ENCODE data around the gene SELPLG.

Gene SELPLG

DNA sequence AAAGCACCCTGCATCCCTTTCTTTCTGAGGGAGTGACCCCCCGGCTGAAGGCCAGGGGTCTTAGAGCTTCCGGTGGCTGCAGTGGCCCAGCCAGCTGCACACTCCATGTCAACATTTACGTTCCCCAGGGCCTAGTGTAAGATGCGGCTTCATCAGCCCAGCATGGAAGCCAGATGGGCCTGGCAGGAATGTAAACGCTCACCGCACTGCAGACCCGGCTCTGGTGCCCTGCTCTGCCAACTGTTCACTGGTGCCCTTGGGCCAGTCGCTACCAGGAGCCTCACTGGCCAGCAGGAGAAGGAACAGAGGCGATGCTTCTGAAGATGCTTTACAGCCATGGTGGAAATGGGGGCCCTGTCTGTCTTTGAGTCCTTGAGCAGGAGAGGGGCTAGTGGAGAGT lies 27.2 kb downstream of the SELPLG start:
- no peaks in the 10 kb centered on the region for H3K9me3 ChIP-seq (ENCODE audit: control insufficient read depth in 2 of 2, low read length in 2 of 2)
- H3K27me3 ChIP-seq (ENCODE audit: control insufficient read depth in 2 of 2, insufficient read depth in 2 of 2, low read length in 2 of 2) = no peaks in the 10 kb centered on the region
- no peak overlapping the region for H3K4me3 ChIP-seq (ENCODE audit: low read length in 2 of 2)
- no peak overlapping the region for H3K9ac ChIP-seq (ENCODE audit: low read depth in 1 of 2, low read length in 2 of 2)
- H3K4me1 ChIP-seq (ENCODE audit: control insufficient read depth in 2 of 2, insufficient read depth in 2 of 2, low read length in 2 of 2) = no peaks in the 10 kb centered on the region
- no peaks in the 10 kb centered on the region for H3K36me3 ChIP-seq (ENCODE audit: control insufficient read depth in 2 of 2, insufficient read depth in 2 of 2, low read length in 2 of 2)
- H3K27ac ChIP-seq (ENCODE audit: low read depth in 2 of 2, low read length in 2 of 2) = no peak overlapping the region

GRCh38 chr12:108605690-108606406 lies 27.8 kb downstream of the SELPLG start:
- Histone ChIP-seq H3K27ac (ENCODE audit: low read depth in 2 of 2, low read length in 2 of 2) (no peak overlapping the region), H3K27me3 (ENCODE audit: control insufficient read depth in 2 of 2, insufficient read depth in 2 of 2, low read length in 2 of 2) (no peaks in the 10 kb centered on the region), H3K9ac (ENCODE audit: low read depth in 1 of 2, low read length in 2 of 2) (no peak overlapping the region), H3K4me1 (ENCODE audit: control insufficient read depth in 2 of 2, insufficient read depth in 2 of 2, low read length in 2 of 2) (no peaks in the 10 kb centered on the region), H3K36me3 (ENCODE audit: control insufficient read depth in 2 of 2, insufficient read depth in 2 of 2, low read length in 2 of 2) (no peaks in the 10 kb centered on the region), H3K9me3 (ENCODE audit: control insufficient read depth in 2 of 2, low read length in 2 of 2) (no peaks in the 10 kb centered on the region), H3K4me3 (ENCODE audit: low read length in 2 of 2) (no peak overlapping the region)

DNA sequence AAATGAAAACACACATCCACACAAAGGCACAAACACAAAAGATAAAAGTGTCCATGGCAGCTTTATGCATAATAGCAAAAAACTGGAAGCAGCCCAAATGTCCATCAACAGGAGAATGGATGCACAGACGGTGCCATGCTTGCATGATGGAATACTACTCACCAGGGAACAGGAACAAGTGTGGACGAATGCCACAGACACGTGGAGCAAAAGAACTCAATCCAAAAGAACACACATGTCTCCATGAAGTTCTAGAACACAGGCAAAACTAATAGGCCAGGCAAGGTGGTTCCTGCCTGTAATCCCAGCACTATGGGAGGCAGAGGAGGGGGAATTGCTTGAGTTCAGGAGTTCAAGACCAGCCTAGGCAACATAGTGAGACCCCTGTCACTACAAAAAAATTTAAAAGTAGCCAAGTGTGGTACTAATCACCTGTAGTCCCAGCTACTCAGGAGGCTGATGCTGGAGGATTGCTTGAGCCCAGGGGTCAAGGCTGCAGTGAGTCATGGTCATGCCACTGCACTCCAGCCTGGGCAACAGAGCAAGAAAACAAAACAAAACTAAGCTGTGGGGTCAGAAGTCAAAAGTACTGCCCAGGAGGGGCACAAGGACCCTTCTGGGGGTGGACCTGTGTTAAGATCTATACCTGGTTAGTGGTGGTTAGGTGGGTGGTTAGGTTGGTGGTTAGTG lies 28.5 kb downstream of the SELPLG start:
- H3K9ac ChIP-seq (ENCODE audit: low read depth in 1 of 2, low read length in 2 of 2) = no peak overlapping the region
- H3K4me3 ChIP-seq (ENCODE audit: low read length in 2 of 2) = no peak overlapping the region
- no peaks in the 10 kb centered on the region for H3K9me3 ChIP-seq (ENCODE audit: control insufficient read depth in 2 of 2, low read length in 2 of 2)
- no peaks in the 10 kb centered on the region for H3K4me1 ChIP-seq (ENCODE audit: control insufficient read depth in 2 of 2, insufficient read depth in 2 of 2, low read length in 2 of 2)
- H3K27ac ChIP-seq (ENCODE audit: low read depth in 2 of 2, low read length in 2 of 2) = no peak overlapping the region
- no peaks in the 10 kb centered on the region for H3K27me3 ChIP-seq (ENCODE audit: control insufficient read depth in 2 of 2, insufficient read depth in 2 of 2, low read length in 2 of 2)
- H3K36me3 ChIP-seq (ENCODE audit: control insufficient read depth in 2 of 2, insufficient read depth in 2 of 2, low read length in 2 of 2) = no peaks in the 10 kb centered on the region

- no peaks in the 10 kb centered on the region for H3K4me1 ChIP-seq (ENCODE audit: control insufficient read depth in 2 of 2, insufficient read depth in 2 of 2, low read length in 2 of 2)
- H3K27me3 ChIP-seq (ENCODE audit: control insufficient read depth in 2 of 2, insufficient read depth in 2 of 2, low read length in 2 of 2) = no peaks in the 10 kb centered on the region
- H3K9ac ChIP-seq (ENCODE audit: low read depth in 1 of 2, low read length in 2 of 2) = no peak overlapping the region
- no peaks in the 10 kb centered on the region for H3K9me3 ChIP-seq (ENCODE audit: control insufficient read depth in 2 of 2, low read length in 2 of 2)
- no peak overlapping the region for H3K4me3 ChIP-seq (ENCODE audit: low read length in 2 of 2)
- no peaks in the 10 kb centered on the region for H3K36me3 ChIP-seq (ENCODE audit: control insufficient read depth in 2 of 2, insufficient read depth in 2 of 2, low read length in 2 of 2)
- H3K27ac ChIP-seq (ENCODE audit: low read depth in 2 of 2, low read length in 2 of 2) = no peak overlapping the region
Observed at GRCh38 chr12:108604208-108604941, 29.3 kb downstream of the SELPLG start.

DNA sequence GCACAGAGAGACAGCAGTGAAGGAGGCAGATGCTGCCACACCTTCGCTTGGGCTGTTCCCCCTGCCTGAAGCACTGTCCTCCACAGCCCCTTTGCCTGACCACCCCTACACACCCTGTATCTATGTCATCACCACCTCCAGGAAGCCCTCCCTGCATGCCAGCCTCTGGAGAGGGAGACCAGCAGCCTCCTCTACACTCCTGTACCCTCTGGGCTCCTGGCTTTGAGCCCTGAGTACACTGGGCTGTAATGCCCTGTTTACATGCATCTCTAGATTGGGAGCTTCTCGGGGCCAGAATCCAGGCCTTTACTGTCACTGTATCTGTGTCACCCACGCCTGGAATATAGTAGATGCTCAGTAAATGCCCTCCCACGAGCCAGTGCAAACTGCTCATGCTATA lies 30.0 kb downstream of the SELPLG start:
- H3K27ac ChIP-seq (ENCODE audit: low read depth in 2 of 2, low read length in 2 of 2) = no peak overlapping the region
- no peaks in the 10 kb centered on the region for H3K9me3 ChIP-seq (ENCODE audit: control insufficient read depth in 2 of 2, low read length in 2 of 2)
- H3K4me1 ChIP-seq (ENCODE audit: control insufficient read depth in 2 of 2, insufficient read depth in 2 of 2, low read length in 2 of 2) = no peaks in the 10 kb centered on the region
- H3K4me3 ChIP-seq (ENCODE audit: low read length in 2 of 2) = no peak overlapping the region
- H3K9ac ChIP-seq (ENCODE audit: low read depth in 1 of 2, low read length in 2 of 2) = no peak overlapping the region
- H3K36me3 ChIP-seq (ENCODE audit: control insufficient read depth in 2 of 2, insufficient read depth in 2 of 2, low read length in 2 of 2) = no peaks in the 10 kb centered on the region
- no peaks in the 10 kb centered on the region for H3K27me3 ChIP-seq (ENCODE audit: control insufficient read depth in 2 of 2, insufficient read depth in 2 of 2, low read length in 2 of 2)

DNA sequence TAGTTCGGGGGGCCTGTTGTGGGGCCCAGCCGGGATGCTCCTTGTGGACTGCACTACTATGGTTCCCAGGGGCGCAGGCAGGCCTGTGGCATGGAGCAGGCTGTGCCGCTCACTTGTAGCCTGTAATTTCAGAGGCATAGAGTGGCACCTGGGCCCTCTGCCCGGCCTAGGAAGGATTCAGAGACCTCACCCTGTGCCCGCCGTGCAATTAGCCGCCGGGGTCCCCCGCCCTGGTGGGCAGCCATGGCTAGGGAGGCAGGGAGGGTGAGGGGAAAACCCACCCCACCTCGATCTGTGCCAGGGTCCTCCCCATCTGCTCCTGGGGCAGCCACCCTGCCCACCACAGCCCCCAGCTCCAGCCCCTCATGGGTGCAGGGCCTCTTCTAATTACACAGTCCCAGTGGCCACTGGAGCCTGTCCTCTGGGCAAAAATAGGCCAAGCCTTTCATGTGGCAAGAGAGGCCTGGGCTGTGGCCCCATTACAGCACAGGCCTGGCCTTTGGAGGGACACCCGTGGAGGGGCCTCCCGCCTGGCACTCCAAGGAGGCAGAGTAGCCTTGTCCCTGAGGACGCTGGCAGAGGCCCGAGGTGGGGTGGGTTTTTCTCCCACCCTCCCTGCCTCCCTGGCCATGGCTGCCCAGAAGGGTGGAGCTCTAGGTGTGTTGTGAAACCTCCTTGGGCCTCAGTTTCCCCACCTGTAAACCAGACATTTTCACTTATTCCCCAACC lies 30.6 kb downstream of the SELPLG start:
- Histone ChIP-seq H3K4me1 (ENCODE audit: control insufficient read depth in 2 of 2, insufficient read depth in 2 of 2, low read length in 2 of 2) (no peaks in the 10 kb centered on the region), H3K27me3 (ENCODE audit: control insufficient read depth in 2 of 2, insufficient read depth in 2 of 2, low read length in 2 of 2) (no peaks in the 10 kb centered on the region)

DNA sequence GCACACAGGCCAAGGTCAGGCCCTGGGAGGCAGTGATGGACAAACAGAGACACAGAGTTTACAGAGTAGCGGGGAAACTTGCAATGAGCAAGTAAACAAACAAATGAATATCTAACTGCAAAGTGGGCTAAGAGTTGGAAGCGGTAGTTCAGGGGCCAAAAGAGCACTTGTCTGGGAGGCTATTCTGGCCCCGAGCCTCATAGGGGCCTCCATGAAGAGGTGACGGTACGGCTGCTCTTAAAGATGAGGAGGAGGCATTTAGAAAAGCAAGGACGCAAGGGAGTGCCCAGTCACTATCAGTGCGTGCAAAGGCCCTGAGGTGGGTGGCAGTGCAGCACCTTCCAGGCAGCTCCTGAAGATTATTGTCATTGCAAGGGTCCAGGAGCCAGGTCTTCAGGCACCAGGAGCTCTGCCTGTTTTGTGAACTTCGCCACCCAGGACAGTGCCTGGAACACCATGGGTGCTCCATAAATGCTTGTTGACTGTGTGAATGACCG lies 31.4 kb downstream of the SELPLG start:
- no peaks in the 10 kb centered on the region for H3K27me3 ChIP-seq (ENCODE audit: control insufficient read depth in 2 of 2, insufficient read depth in 2 of 2, low read length in 2 of 2)
- no peaks in the 10 kb centered on the region for H3K9me3 ChIP-seq (ENCODE audit: control insufficient read depth in 2 of 2, low read length in 2 of 2)
- no peaks in the 10 kb centered on the region for H3K4me1 ChIP-seq (ENCODE audit: control insufficient read depth in 2 of 2, insufficient read depth in 2 of 2, low read length in 2 of 2)
- no peak overlapping the region for H3K9ac ChIP-seq (ENCODE audit: low read depth in 1 of 2, low read length in 2 of 2)
- no peak overlapping the region for H3K27ac ChIP-seq (ENCODE audit: low read depth in 2 of 2, low read length in 2 of 2)
- H3K4me3 ChIP-seq (ENCODE audit: low read length in 2 of 2) = no peak overlapping the region
- H3K36me3 ChIP-seq (ENCODE audit: control insufficient read depth in 2 of 2, insufficient read depth in 2 of 2, low read length in 2 of 2) = no peaks in the 10 kb centered on the region

More for the DNA sequence above, 30.6 kb downstream of the SELPLG start:
- Histone ChIP-seq H3K9ac (ENCODE audit: low read depth in 1 of 2, low read length in 2 of 2) (no peak overlapping the region), H3K27ac (ENCODE audit: low read depth in 2 of 2, low read length in 2 of 2) (no peak overlapping the region), H3K9me3 (ENCODE audit: control insufficient read depth in 2 of 2, low read length in 2 of 2) (no peaks in the 10 kb centered on the region), H3K36me3 (ENCODE audit: control insufficient read depth in 2 of 2, insufficient read depth in 2 of 2, low read length in 2 of 2) (no peaks in the 10 kb centered on the region), H3K4me3 (ENCODE audit: low read length in 2 of 2) (no peak overlapping the region)

- no peaks in the 10 kb centered on the region for H3K9me3 ChIP-seq (ENCODE audit: control insufficient read depth in 2 of 2, low read length in 2 of 2)
- peaks cover 0 to 1% of the 10 kb centered on the region in 2 donors for H3K4me1 ChIP-seq (ENCODE audit: control insufficient read depth in 2 of 2, insufficient read depth in 2 of 2, low read length in 2 of 2)
Observed at GRCh38 chr12:108600702-108601007, 33.0 kb downstream of the SELPLG start.

GRCh38 chr12:108599948-108600701 lies 33.6 kb downstream of the SELPLG start:
- no peaks in the 10 kb centered on the region for H3K9me3 ChIP-seq (ENCODE audit: control insufficient read depth in 2 of 2, low read length in 2 of 2)
- H3K9ac ChIP-seq (ENCODE audit: low read depth in 1 of 2, low read length in 2 of 2) = no peak overlapping the region
- H3K4me3 ChIP-seq (ENCODE audit: low read length in 2 of 2) = no peak overlapping the region

More at GRCh38 chr12:108600702-108601007, 33.0 kb downstream of the SELPLG start:
- H3K9ac ChIP-seq (ENCODE audit: low read depth in 1 of 2, low read length in 2 of 2) = no peak overlapping the region
- H3K36me3 ChIP-seq (ENCODE audit: control insufficient read depth in 2 of 2, insufficient read depth in 2 of 2, low read length in 2 of 2) = no peaks in the 10 kb centered on the region
- no peak overlapping the region for H3K4me3 ChIP-seq (ENCODE audit: low read length in 2 of 2)
- H3K27ac ChIP-seq (ENCODE audit: low read depth in 2 of 2, low read length in 2 of 2) = no peak overlapping the region
- H3K27me3 ChIP-seq (ENCODE audit: control insufficient read depth in 2 of 2, insufficient read depth in 2 of 2, low read length in 2 of 2) = no peaks in the 10 kb centered on the region

More at GRCh38 chr12:108599948-108600701, 33.6 kb downstream of the SELPLG start:
- H3K4me1 ChIP-seq (ENCODE audit: control insufficient read depth in 2 of 2, insufficient read depth in 2 of 2, low read length in 2 of 2) = peaks cover 0 to 3% of the 10 kb centered on the region in 2 donors
- no peak overlapping the region for H3K27ac ChIP-seq (ENCODE audit: low read depth in 2 of 2, low read length in 2 of 2)
- no peaks in the 10 kb centered on the region for H3K36me3 ChIP-seq (ENCODE audit: control insufficient read depth in 2 of 2, insufficient read depth in 2 of 2, low read length in 2 of 2)
- H3K27me3 ChIP-seq (ENCODE audit: control insufficient read depth in 2 of 2, insufficient read depth in 2 of 2, low read length in 2 of 2) = no peaks in the 10 kb centered on the region
